NB4 (cell line): ENCODE results near the gene MAML2.

Source experiments
- POLR2A ChIP-seq: IDR thresholded peaks from 2 replicates; pipeline ENCODE4 v1.6.1; 2011; ENCODE audit warnings: mild to moderate bottlenecking; ENCODE audit not compliant: insufficient read length; ENCODE audit errors: extremely low read depth
- TF ChIP-seq, protein P1 (sequence below): IDR thresholded peaks from one replicate; pipeline ENCODE4 v1.5.1; 2012; ENCODE audit warnings: low read depth, low read length

DNA sequence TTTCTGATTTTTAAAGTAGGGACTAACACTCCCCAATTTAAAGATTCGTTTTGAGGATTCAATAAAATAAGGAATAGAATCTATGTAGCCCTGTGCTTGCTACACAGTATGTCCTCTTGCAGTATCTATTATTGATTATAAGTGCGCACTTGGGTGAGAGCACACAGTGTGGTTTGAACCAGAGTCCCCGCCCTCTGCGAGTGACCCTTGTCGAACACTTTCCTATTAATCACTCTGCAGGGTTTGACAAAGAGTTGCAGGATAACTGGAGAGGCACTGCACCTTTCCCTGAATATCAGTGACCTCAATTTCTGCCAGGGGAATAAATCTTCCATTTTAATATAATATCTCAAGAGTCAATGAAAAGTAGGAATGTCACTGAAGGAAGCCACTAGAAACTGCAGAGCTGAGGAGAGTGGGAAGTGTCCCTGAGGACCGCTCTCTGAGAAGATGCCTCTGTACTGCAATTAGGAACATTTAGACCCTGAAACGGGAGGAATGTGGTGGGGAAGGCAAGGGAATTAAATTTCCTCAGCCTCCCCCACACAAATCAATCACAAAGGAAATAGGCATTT, 182.2 kb downstream of the MAML2 start:
- no peak for TF ChIP-seq POLR2A
- TF ChIP-seq, protein P1, sequence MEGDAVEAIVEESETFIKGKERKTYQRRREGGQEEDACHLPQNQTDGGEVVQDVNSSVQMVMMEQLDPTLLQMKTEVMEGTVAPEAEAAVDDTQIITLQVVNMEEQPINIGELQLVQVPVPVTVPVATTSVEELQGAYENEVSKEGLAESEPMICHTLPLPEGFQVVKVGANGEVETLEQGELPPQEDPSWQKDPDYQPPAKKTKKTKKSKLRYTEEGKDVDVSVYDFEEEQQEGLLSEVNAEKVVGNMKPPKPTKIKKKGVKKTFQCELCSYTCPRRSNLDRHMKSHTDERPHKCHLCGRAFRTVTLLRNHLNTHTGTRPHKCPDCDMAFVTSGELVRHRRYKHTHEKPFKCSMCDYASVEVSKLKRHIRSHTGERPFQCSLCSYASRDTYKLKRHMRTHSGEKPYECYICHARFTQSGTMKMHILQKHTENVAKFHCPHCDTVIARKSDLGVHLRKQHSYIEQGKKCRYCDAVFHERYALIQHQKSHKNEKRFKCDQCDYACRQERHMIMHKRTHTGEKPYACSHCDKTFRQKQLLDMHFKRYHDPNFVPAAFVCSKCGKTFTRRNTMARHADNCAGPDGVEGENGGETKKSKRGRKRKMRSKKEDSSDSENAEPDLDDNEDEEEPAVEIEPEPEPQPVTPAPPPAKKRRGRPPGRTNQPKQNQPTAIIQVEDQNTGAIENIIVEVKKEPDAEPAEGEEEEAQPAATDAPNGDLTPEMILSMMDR = no peak
